ENCODE results near the gene FLT1. TPM values are rescaled to one million over a fixed set of nuclear protein-coding genes. Genes with fewer than 3 reads are reported as not detected.
A peak's percentile ranks its signal among the peaks of the same experiment; 100 is the strongest.

The FLT1 gene
- total RNA-seq, 1 experiment from 2014 or later, result not detected

DNA sequence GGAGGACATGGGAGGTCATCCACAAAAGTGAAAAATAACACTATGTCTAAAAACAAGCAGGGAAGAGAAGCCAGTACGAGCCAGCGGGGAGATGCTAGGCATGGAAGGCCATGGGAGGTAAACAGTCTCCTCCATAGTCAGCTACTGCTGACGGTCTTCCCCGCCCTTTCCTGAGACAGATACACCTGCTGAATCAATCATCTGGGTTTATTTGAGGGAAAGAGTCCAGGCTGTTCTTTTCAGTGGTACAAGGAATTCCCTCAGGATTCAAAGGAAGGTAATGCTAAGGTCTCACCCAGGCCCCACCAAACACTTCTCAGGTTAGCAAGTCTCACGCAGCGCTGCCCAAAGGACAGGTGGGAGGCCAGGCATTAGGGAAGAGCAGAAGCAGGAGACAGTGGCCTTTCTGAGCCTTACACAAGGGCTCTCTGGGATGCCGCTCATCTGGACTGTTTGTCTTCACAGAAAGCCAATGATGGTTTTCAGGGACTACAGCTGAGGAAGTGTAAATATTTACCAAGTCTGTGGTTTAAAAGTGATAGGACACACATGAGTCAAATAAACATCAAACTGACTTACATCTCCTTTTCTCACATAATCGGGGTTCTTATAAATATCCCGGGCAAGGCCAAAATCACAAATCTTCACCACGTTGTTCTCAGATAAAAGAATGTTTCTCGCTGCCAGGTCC is 173.9 kb downstream of the FLT1 start:
- no peak for DNase-seq (ENCODE audit: low read depth)

DNA sequence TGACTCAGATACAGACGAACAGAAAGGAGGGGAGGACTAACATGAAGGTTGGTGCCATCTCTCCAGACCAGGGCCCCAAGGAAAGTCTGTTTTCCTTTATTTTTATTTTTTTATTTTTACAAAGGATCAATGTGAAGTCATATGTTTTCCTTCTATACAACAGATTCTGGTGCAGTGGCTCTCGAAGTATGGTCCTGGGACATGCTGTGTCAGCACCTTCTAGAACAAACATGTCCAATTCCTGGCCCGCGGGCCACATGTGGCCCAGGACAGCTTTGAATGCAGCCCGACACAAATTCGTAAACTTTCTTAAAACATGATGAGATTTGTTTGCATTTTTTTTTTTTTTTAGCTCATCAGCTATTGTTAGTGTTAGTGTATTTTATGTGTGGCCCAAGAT is 174.7 kb downstream of the FLT1 start:
- DNase-seq (ENCODE audit: low read depth), result no peak

DNA sequence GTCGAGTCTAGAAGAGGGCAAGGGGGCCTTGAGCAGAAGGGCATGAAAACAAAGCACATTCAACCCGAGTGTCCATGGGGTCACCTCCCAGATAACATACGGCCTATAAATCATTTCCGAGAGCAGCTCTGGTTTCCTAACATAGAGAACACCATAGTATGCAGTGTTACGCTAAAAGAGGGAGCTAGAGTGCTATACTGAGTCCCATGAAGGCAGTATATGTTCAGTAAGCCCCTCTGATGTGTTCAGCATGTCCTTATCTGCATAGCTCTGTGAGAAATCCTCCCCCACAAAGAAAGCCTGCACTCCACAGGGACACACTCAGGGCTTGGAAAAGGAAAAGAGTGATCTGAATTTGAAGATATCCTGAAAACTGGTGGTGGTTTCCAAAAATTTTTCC is 175.4 kb downstream of the FLT1 start:
- DNase-seq (ENCODE audit: low read depth), result no peak

GRCh38 chr13:28318496-28318895 is 176.4 kb downstream of the FLT1 start:
- no peak for DNase-seq (ENCODE audit: low read depth)

- no peak for DNase-seq (ENCODE audit: low read depth)
Observed at GRCh38 chr13:28316836-28317235, 178.1 kb downstream of the FLT1 start.

DNA sequence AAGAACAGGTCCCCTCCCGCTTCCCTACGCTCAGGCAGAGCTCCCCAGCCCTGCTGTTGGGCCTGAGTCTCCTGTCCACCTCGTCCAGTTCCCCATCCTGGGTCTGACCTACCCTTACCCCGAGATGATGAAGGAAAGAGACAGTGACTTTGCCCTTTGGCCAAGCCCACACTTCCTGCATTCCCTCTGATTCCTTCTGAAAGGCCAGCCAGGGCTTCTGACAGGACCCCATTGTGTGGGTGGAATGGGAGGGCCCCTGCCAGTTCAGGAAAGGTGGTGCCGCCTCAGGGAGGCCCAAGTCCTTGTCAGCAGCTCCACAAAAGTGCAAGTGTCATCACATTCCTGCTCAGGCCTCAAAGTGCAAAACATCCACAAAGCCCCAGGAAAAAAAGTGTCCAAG is 178.8 kb downstream of the FLT1 start:
- no peak for DNase-seq (ENCODE audit: low read depth)

DNA sequence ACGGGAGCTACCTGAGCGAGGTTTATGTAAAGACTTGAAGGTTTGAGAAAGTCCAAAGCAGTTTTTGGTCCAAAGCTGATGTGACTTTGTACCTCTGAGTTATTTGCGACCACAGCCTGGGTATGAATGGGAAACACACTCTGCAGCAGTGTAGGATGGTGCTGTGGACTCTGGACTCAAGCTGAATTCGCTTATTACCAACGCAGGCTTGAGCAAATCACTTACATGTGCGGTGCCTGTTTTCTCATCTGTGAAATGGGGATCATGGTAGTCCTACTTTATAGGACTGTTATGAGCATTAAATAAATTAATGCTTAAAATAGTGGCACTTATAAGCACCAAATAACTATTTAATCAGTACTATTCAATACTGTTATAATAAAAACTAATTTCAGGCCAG is 180.0 kb downstream of the FLT1 start:
- no peak for DNase-seq (ENCODE audit: low read depth)

- DNase-seq (ENCODE audit: low read depth), result peak; percentile 16
Observed at GRCh38 chr13:28313579-28313978, 181.3 kb downstream of the FLT1 start.

DNA sequence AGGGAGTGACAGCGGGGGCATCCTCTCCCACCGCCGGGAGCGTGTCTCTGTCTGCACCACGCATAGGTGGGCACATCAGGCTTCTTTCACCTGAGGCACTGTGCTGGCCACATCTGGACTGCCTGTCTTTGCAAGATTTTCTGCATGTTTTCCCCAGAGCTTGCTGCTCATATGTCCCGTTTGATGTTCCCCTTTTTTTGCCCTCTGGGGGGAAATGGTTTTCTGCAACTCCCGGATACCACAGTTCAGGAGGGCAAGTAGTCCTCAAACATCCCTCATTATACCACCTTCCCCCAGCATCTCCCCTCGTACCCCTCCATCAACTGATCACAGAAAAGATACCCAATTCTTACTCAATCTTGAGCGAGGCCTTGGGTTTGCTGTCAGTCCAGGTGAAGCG is 188.6 kb downstream of the FLT1 start:
- DNase-seq (ENCODE audit: low read depth), result no peak

GRCh38 chr13:28301839-28302238 is 193.1 kb downstream of the FLT1 start:
- DNase-seq (ENCODE audit: low read depth), result no peak

GRCh38 chr13:28299916-28300315 is 195.0 kb downstream of the FLT1 start:
- DNase-seq (ENCODE audit: low read depth), result no peak

GRCh38 chr13:28297341-28297740 is 197.6 kb downstream of the FLT1 start:
- DNase-seq (ENCODE audit: low read depth), result no peak

DNA sequence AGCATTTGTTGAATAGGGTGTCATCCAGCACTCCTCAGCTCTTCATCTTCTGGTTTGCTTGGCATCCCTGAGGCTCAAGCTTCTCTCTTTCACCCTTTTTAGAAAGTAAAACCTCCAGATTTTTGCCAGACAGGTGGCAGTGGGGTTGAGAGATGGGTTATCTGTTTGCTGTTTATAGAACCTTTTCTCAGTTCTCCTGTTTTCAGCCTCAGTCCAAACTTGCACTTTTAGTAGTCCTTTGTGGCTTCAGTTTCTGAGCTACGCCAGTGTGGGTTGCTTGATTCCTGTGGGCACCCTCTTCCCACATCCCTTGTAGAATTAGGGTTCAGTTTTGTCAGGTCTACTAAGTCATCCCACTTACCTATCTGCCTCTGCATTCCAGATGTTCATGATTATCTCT is 208.7 kb downstream of the FLT1 start:
- no peak for DNase-seq (ENCODE audit: low read depth)

GRCh38 chr13:28283600-28283999 is 211.3 kb downstream of the FLT1 start:
- DNase-seq (ENCODE audit: low read depth), result no peak

DNA sequence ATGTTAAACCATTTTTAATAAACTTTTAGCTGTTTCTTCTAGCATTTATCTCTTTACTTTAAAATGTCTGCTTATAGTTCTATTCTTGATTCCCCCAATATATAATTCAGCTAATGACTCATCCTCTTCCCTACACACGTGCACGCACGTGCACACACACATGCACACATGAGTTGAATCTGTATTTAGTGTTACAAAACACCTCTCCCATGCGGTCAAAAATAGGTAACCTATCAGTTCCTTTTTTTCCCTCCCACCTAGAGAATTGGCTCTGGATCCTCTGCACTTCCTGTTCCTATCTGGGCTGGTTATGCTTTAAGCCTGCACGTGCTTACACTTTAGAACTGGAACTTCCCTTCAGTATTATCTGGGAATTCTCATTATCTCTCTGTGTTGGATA is 212.5 kb downstream of the FLT1 start:
- no peak for DNase-seq (ENCODE audit: low read depth)

- DNase-seq (ENCODE audit: low read depth), result no peak
Observed at GRCh38 chr13:28273919-28274318, 221.0 kb downstream of the FLT1 start.

- DNase-seq (ENCODE audit: low read depth), result peak; percentile 6
Observed at GRCh38 chr13:28271056-28271840, 223.7 kb downstream of the FLT1 start.

DNA sequence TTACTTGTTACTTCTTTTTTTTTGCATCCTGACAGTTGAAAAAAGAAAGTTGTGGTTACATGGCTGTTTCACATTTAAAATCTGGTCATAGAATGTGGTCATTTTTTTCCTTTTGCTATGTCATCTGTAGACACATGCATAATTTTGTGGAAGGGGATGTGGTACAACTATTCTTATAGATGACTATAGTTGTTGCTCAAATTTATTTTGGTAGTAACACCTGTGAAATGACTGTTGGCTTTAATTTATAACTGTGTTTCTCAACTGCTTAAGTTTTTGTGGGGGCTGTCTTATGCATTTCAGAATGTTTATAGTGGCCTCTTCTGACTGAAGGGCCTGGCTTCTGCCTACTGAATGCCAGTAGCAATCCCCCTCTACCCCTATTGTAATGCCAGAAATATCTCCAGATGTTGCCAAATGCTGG is 226.1 kb downstream of the FLT1 start:
- peak; percentile 5 for DNase-seq (ENCODE audit: low read depth)

- DNase-seq (ENCODE audit: low read depth), result no peak
Observed at GRCh38 chr13:28267497-28267896, 227.4 kb downstream of the FLT1 start.

- DNase-seq (ENCODE audit: low read depth), result no peak
Observed at GRCh38 chr13:28258417-28258816, 236.5 kb downstream of the FLT1 start.

- no peak for DNase-seq (ENCODE audit: low read depth)
Observed at GRCh38 chr13:28257305-28257704, 237.6 kb downstream of the FLT1 start.

- no peak for DNase-seq (ENCODE audit: low read depth)
Observed at GRCh38 chr13:28252547-28252946, 242.4 kb downstream of the FLT1 start.

DNA sequence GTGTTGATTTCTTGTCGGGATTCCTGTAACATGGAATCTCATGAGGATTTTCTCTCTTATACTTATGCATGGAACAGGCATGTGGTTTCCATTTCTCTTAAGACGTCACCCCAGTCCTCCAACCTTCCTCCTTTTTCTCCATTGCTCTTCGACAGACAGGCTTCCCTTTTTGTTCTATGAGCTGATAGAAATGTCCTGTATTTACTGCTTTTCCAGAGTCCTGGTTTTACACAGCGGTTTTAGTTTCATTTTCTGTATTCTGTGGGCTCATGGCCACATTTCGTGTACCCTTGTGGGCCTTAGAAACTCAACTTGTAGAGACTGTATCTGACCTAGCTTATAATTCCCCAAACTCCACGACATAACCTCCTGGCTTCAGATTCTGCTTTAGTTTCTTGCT is 243.5 kb downstream of the FLT1 start:
- no peak for DNase-seq (ENCODE audit: low read depth)
